NCI-H69 (cell line): ENCODE results near the gene HHIPL1.

Experiments used
- DNase-seq: peaks from one replicate; lab custom pipeline; 2025; lab: John Stamatoyannopoulos, UW

HHIPL1 gene

GRCh38 chr14:99611646-99612045, 33.3 kb upstream of the HHIPL1 start:
- DNase-seq, result no peak

DNA sequence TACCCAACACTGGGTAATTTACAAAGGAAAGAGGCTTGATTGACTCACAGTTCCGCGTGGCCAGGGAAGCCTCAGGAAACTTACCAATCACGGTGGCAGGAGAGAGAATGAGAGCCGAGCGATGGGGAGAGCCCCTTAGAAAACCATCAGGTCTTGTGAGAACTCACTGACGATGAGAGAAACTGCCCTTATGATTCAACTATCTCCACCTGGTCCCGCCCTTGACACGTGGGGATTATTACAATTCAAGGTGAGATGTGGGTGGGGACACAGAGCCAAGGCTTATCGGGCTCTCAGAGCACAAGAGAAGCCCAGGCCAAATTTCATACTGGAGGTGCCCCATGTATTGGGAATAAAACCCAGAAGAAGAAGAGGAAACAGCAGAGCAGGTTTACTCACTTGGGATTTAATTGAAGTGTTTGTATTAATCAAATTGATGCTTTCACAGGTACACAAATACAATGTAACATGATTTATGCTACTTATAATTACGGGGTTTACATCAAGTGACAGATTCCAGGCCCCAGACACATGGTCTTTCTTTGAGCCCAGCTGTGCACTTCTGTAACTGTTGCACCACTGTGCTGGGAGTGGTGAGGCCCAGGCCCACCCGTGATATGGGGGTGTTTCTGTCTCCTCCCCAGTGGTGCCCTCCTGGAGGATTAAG, 32.7 kb upstream of the HHIPL1 start:
- peak; percentile 97 for DNase-seq

DNA sequence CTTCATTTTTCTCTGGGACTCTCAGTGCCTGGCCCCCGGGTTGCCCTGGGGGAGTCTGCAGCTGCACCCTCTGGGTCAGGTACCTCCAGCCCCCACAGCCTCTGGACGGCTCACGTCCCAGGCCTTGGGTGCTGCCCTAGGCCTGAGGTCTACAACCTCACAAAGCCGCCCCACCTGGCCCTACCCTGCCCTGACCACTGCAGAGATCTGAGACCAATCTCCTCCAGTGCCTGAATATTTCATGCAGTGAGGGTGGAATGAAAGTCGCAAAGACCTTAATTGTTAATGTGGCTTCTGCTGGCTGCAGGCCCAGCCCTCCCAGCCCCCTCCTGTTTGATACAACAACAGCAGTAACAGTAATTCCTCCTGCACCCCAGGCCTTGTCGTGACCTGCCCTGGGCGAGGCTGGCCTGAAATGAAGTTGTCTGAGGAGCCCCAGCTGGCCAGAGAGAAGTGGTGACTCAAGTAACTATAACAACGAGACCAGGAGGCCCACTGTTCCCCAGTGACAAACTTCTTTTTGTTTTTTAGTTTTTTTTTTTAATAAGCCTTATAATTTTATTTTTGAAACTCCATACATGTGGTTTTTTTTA, 32.1 kb upstream of the HHIPL1 start:
- peak; percentile 89 for DNase-seq

DNA sequence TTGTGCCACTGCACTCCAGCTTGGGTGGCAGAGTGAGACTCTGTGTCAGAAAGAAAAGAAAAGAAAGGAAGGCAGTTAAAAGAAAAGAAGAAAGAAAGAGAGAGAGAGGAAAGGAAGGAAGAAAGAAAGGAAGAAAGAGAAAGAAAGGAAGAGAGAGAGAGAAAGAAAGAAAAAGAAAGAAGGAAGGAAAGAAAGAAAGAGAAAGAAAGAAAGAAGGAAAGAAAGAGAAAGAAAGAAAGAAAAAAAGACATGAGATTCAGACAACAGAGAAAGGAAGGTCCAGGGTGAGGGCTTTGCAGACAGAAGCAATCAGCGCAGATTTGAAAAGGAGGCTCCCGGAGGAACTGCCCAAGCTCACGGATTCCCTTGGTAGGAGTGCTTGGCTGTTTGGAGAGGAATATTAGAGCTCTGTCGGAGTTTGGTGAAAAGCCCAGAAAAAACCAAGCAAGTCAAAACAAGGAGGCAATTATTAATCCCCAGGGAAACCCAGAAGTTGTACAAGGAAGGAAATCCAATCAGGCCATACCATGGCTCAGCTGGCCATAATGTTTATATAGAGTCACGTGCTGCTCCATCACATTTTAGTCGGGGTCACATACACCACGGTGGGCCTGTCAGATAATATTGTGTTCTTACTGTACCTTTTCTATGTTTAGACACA, 29.3 kb upstream of the HHIPL1 start:
- no peak for DNase-seq

- DNase-seq, result peak; percentile 31
These were observed 27.8 kb upstream of the HHIPL1 start for GRCh38 chr14:99616832-99617800.

- DNase-seq, result peak; percentile 87
These were observed 24.8 kb upstream of the HHIPL1 start for GRCh38 chr14:99619835-99620834.

DNA sequence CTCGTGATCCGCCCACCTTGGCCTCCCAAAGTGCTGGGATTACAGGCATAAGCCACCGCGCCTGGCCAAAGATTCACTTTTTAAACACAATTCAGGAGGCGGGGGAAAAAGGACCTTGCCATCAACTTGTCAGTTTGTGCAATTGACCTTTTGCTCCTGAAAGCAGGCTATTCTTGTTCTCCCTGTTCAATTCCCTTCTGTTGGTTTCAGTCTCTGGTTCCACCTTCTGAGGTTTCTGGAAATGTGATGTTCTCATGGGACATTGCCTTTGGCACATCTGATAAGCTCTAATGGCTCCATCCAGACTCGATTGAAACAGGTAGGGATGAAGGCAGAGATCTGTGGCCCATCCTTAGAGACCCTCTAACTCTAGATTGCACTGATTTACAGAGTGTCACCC, 23.0 kb upstream of the HHIPL1 start:
- DNase-seq, result no peak

GRCh38 chr14:99624024-99624423, 20.9 kb upstream of the HHIPL1 start:
- DNase-seq, result no peak

DNA sequence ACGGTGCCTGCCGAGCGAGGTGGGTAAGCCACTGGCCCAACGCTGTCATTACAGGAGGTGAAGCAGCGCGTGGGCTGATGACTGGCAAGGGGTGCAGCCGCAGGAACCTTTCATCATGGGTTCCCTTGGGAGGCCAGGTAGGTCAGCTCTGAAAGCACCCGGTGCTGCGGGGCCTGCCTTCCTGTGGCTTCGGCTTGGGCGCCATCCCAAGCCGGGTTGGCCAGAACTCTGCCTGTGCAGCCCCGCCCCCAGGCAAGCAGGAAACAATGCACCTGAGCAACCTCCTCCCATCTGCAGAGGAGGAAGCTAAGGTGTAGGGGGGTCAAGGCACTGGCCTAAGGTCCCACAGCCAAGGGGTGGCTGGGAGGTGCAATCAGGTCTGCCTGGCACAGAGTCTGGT, 20.0 kb upstream of the HHIPL1 start:
- peak; percentile 79 for DNase-seq

- no peak for DNase-seq
These were observed 19.5 kb upstream of the HHIPL1 start for GRCh38 chr14:99625476-99625875.

DNA sequence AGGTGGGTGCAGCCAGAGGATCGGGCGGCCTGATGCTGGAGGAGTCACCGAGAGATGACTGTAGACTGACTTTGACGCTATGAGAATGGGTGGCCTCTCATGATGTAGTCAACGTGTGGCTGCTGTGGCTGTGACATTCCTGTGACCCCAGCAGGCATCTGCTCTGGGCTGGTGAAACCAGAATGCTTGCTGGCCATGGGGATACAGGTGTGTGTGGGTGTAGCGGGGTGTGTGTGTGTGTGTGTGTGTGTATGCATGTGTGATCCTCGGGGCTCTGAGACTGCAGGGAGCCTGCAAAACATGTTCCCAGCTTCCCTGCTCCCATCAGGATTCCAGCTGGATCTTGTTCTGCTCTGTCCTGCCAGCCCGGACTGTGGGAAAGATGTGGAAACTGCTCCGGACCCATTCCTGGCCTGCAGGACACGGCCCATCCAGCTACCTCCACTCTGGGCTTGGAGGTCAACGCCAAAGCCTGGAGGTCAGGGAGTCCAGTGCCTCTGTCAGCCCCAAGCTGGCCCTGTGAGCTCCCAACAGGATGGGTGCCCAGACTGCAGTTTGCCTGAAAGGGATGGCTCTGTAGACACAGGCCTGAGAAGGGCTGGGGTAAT, 18.8 kb upstream of the HHIPL1 start:
- DNase-seq, result no peak

DNA sequence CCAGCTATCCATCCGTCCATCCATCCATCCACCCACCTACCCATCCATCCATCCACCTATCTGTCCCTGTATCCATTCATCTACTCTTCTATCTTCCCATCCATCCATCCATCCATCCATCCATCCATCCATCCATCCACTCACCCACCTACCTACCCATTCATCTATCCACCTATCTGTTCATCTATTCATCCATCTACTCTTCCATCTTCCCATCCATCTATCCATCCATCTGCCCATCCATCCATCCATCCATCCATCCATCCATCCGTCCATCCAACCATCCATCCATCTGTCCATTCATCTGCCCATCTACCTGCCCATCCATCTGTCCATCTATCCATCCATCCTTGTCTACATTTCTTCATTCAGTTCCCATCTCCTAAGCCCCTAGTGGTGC, 17.8 kb upstream of the HHIPL1 start:
- DNase-seq, result no peak

DNA sequence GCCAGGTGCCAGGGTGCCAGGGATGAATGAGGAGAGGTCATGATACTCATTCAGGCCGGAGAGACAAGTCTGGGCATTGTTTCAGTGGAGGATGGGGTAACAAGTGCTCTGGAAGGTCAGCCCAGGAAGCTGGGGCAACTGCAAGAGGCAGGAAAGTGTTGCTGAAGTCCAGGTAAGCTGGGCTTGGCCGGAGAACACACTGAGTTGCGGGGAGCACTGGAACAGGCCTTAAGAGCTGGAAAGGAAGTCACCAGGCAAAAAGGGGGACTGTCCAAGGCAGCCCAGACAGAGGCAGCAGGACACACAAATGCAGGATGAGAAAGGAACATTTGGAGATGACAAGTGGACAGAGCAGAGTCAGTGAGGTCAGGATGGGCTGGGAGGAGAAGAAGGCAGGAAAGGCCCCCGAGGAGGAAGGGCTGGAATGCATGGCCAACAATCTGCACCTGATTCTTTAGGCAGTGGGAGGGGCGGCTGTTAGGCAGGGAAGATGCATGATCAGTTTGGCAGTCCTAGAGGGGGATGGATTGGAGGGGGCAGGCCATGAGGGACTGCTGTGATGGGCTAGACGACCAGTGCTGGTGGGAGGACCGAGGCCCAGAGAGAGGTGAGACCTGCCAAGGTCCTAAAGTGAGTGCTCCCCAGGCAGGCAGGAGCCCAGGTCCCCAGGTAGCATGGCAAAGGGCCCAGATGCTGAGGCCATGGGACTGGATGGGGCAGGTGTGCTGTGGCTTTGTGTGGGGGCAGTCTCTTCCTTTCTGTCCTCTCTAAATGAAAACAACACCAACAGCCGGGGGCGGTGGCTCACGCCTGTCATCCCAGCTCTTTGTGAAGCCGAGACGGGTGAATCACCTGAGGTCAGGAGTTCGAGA, 17.2 kb upstream of the HHIPL1 start:
- DNase-seq, result no peak

DNA sequence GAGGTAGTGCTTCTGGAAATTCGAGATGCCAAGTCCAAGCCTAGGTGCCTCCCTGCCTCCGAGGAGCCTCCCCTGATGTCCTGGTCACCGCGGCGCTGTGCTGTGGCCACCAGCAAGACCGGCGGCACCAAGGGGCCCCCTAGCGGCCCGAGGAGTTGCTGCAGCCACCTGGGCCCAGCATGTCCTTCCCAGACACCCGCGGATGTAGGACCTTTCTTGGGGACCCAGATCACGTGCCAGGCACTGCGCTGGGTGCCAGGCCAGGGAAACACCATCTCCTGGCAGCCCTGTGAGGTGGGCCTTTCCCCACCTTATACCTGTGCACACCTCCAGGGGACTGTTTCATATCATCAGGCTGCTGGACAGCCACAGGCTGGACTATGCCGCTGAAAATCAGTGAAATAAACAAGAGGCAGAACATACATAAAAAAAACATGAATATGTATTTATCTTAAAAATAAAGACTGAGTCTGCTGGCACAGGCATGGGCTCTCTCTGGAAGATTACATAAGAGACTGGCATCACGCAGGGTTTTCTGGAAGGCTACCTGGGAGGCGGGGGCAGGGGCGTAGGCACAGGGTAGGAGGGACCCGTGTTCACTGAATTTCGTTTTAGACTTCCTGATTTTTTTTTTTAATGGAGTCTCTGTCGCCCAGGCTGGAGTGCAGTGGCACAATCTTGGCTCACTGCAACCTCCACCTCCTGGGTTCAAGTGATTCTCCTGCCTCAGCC, 15.9 kb upstream of the HHIPL1 start:
- peak; percentile 84 for DNase-seq

- no peak for DNase-seq
These were observed 14.7 kb upstream of the HHIPL1 start for GRCh38 chr14:99630202-99630601.

DNA sequence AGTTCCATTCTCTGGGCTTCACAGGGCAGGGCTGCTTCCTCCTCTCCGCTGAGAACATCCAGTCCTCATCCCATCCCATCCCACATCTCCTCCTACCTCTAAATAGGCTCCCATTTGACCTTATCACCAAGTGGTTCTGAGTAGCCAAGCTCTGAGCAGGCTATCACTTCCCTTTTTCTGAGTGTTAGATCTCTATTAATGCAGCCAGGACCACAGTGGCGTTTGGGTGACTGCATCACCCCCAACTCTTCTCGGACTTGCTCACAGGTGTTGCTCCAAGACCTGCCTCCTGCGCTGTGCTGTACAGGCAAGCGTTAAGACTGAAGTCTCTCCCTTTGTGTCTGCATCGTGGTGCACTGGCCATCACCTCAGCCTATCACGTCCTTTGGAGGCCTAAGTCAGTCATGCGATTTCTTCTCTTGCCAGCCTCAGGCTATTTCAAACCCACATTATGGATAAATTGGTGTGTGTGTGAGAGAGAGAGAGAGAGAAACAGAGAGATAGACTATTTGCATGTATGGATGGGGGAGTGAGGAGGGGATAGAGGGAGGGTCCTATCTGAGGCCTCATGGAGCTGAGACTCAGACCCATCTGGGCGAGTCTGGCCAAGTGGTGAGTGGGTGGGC, 12.4 kb upstream of the HHIPL1 start:
- no peak for DNase-seq

GRCh38 chr14:99633141-99633540, 11.8 kb upstream of the HHIPL1 start:
- no peak for DNase-seq

GRCh38 chr14:99633918-99634317, 11.0 kb upstream of the HHIPL1 start:
- DNase-seq, result peak; percentile 73
